ENCODE data around the gene DACT2.
"Not testable (repeated sequence)": the region's sequence is repeated elsewhere in the genome, so short reads cannot be mapped to it uniquely, and the experiment has no call there.

DACT2 gene

GRCh38 chr6:168275168-168275567 lies 44.4 kb downstream of the DACT2 start:
- Histone ChIP-seq H3K27ac (ENCODE audit: low read length) (no peak overlapping the region), H3K9ac (ENCODE audit: low read length) (no peak overlapping the region), H3K9me3 (ENCODE audit: control insufficient read depth, low read depth, low read length) (no peaks in the 10 kb centered on the region)

GRCh38 chr6:168274037-168274952 lies 45.3 kb downstream of the DACT2 start:
- Histone ChIP-seq H3K36me3 (ENCODE audit: control insufficient read depth, low read depth, low read length) (no peaks in the 10 kb centered on the region), H3K4me1 (ENCODE audit: control insufficient read depth, low read depth, low read length) (peaks cover 13% of the 10 kb centered on the region), H3K9ac (ENCODE audit: low read length) (no peak overlapping the region), H3K27me3 (ENCODE audit: control insufficient read depth, insufficient read depth, low read length) (peaks cover 6% of the 10 kb centered on the region), H3K4me3 (ENCODE audit: low read length) (no peak overlapping the region), H3K9me3 (ENCODE audit: control insufficient read depth, low read depth, low read length) (no peaks in the 10 kb centered on the region), H3K27ac (ENCODE audit: low read length) (no peak overlapping the region)

More at GRCh38 chr6:168275168-168275567, 44.4 kb downstream of the DACT2 start:
- Histone ChIP-seq H3K36me3 (ENCODE audit: control insufficient read depth, low read depth, low read length) (no peaks in the 10 kb centered on the region), H3K4me3 (ENCODE audit: low read length) (no peak overlapping the region), H3K4me1 (ENCODE audit: control insufficient read depth, low read depth, low read length) (peaks cover 13% of the 10 kb centered on the region), H3K27me3 (ENCODE audit: control insufficient read depth, insufficient read depth, low read length) (peaks cover 6% of the 10 kb centered on the region)

- peaks cover 13% of the 10 kb centered on the region for H3K4me1 ChIP-seq (ENCODE audit: control insufficient read depth, low read depth, low read length)
- H3K27me3 ChIP-seq (ENCODE audit: control insufficient read depth, insufficient read depth, low read length): peaks cover 6% of the 10 kb centered on the region
- no peak overlapping the region for H3K9ac ChIP-seq (ENCODE audit: low read length)
- no peak overlapping the region for H3K4me3 ChIP-seq (ENCODE audit: low read length)
- H3K27ac ChIP-seq (ENCODE audit: low read length): no peak overlapping the region
- H3K36me3 ChIP-seq (ENCODE audit: control insufficient read depth, low read depth, low read length): no peaks in the 10 kb centered on the region
- H3K9me3 ChIP-seq (ENCODE audit: control insufficient read depth, low read depth, low read length): no peaks in the 10 kb centered on the region
These were observed 46.0 kb downstream of the DACT2 start for GRCh38 chr6:168273441-168274036.

GRCh38 chr6:168272415-168273325 lies 46.9 kb downstream of the DACT2 start:
- peaks cover 6% of the 10 kb centered on the region for H3K27me3 ChIP-seq (ENCODE audit: control insufficient read depth, insufficient read depth, low read length)
- peaks cover 13% of the 10 kb centered on the region for H3K4me1 ChIP-seq (ENCODE audit: control insufficient read depth, low read depth, low read length)
- H3K9ac ChIP-seq (ENCODE audit: low read length): no peak overlapping the region
- no peak overlapping the region for H3K27ac ChIP-seq (ENCODE audit: low read length)
- no peak overlapping the region for H3K4me3 ChIP-seq (ENCODE audit: low read length)
- no peaks in the 10 kb centered on the region for H3K36me3 ChIP-seq (ENCODE audit: control insufficient read depth, low read depth, low read length)
- H3K9me3 ChIP-seq (ENCODE audit: control insufficient read depth, low read depth, low read length): no peaks in the 10 kb centered on the region

- Histone ChIP-seq H3K36me3 (ENCODE audit: control insufficient read depth, low read depth, low read length) (no peaks in the 10 kb centered on the region), H3K4me1 (ENCODE audit: control insufficient read depth, low read depth, low read length) (peaks cover 13% of the 10 kb centered on the region)
These were observed 49.1 kb downstream of the DACT2 start for GRCh38 chr6:168270274-168271172.

GRCh38 chr6:168269455-168270243 lies 49.9 kb downstream of the DACT2 start:
- Histone ChIP-seq H3K9ac (ENCODE audit: low read length) (no peak overlapping the region), H3K4me1 (ENCODE audit: control insufficient read depth, low read depth, low read length) (peaks cover 13% of the 10 kb centered on the region), H3K36me3 (ENCODE audit: control insufficient read depth, low read depth, low read length) (no peaks in the 10 kb centered on the region), H3K27ac (ENCODE audit: low read length) (no peak overlapping the region), H3K27me3 (ENCODE audit: control insufficient read depth, insufficient read depth, low read length) (peaks cover 6% of the 10 kb centered on the region), H3K4me3 (ENCODE audit: low read length) (no peak overlapping the region), H3K9me3 (ENCODE audit: control insufficient read depth, low read depth, low read length) (no peaks in the 10 kb centered on the region)

More at GRCh38 chr6:168270274-168271172, 49.1 kb downstream of the DACT2 start:
- peaks cover 6% of the 10 kb centered on the region for H3K27me3 ChIP-seq (ENCODE audit: control insufficient read depth, insufficient read depth, low read length)
- no peaks in the 10 kb centered on the region for H3K9me3 ChIP-seq (ENCODE audit: control insufficient read depth, low read depth, low read length)
- no peak overlapping the region for H3K27ac ChIP-seq (ENCODE audit: low read length)
- H3K9ac ChIP-seq (ENCODE audit: low read length): no peak overlapping the region
- no peak overlapping the region for H3K4me3 ChIP-seq (ENCODE audit: low read length)

GRCh38 chr6:168268755-168269154 lies 50.8 kb downstream of the DACT2 start:
- Histone ChIP-seq H3K4me3 (ENCODE audit: low read length) (no peak overlapping the region), H3K4me1 (ENCODE audit: control insufficient read depth, low read depth, low read length) (peaks cover 8% of the 10 kb centered on the region), H3K9me3 (ENCODE audit: control insufficient read depth, low read depth, low read length) (no peaks in the 10 kb centered on the region), H3K27me3 (ENCODE audit: control insufficient read depth, insufficient read depth, low read length) (peaks cover 6% of the 10 kb centered on the region), H3K36me3 (ENCODE audit: control insufficient read depth, low read depth, low read length) (no peaks in the 10 kb centered on the region), H3K9ac (ENCODE audit: low read length) (no peak overlapping the region), H3K27ac (ENCODE audit: low read length) (no peak overlapping the region)

GRCh38 chr6:168267779-168268178 lies 51.8 kb downstream of the DACT2 start:
- not testable (repeated sequence) for H3K4me1 ChIP-seq (ENCODE audit: control insufficient read depth, low read depth, low read length); H3K4me3 ChIP-seq (ENCODE audit: low read length); H3K9ac ChIP-seq (ENCODE audit: low read length); H3K9me3 ChIP-seq (ENCODE audit: control insufficient read depth, low read depth, low read length); H3K27ac ChIP-seq (ENCODE audit: low read length); H3K36me3 ChIP-seq (ENCODE audit: control insufficient read depth, low read depth, low read length); H3K27me3 ChIP-seq (ENCODE audit: control insufficient read depth, insufficient read depth, low read length)

GRCh38 chr6:168265827-168266815 lies 53.5 kb downstream of the DACT2 start:
- H3K9me3 ChIP-seq (ENCODE audit: control insufficient read depth, low read depth, low read length): no peaks in the 10 kb centered on the region
- H3K27me3 ChIP-seq (ENCODE audit: control insufficient read depth, insufficient read depth, low read length): no peaks in the 10 kb centered on the region
- no peaks in the 10 kb centered on the region for H3K36me3 ChIP-seq (ENCODE audit: control insufficient read depth, low read depth, low read length)
- no peak overlapping the region for H3K27ac ChIP-seq (ENCODE audit: low read length)
- no peak overlapping the region for H3K9ac ChIP-seq (ENCODE audit: low read length)
- no peaks in the 10 kb centered on the region for H3K4me1 ChIP-seq (ENCODE audit: control insufficient read depth, low read depth, low read length)
- H3K4me3 ChIP-seq (ENCODE audit: low read length): no peak overlapping the region

All from iPS-18a (cell line).